GM19240 (cell line): ENCODE measurements around the gene POLK.
A peak's percentile ranks its signal among the peaks of the same experiment; 100 is the strongest.

Source experiments
- DNase-seq: peaks from one replicate; pipeline ENCODE4 v3.0.0; 2011; ENCODE audit warnings: low spot score; ENCODE audit not compliant: insufficient read length

POLK gene

DNA sequence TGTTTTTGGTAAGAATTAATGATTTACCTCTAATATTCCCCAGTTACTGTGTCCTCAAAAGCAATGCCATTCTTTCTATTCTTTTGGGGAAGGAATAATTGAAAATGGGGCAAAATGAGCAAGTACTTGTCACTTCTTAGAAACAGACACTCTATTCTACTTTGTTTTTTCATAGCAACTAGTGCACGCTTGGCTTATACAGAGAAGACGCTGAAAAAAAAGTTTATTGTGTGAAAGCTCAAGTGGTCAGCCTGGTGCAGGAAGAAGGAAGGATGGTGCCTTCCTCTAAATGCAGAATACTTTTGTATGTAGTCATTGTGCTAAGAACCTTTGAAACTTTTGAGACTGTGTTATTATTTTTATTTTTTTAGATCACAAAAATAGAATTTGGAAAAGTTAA is 129.1 kb downstream of the POLK start:
- DNase-seq = no peak

DNA sequence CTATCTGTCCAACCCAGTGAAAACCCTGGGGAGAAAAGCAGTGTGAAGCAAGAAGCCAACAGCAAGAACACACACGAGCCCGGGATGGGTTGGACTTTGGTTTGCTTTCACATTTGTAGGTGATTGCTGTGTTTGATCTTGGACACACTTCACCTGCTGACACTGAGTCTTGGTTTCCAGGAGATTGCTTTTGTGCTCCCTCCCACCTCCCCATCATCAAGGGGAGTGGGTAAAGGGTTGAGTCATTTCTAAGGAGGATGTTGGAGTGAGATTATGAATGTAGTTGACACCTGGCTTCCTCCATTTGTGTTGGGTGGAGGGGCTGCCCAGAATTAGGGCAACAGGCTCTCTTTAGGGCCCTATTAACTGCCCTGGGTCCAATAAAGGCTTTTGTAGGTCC is 137.0 kb downstream of the POLK start:
- peak; percentile 26 for DNase-seq
